ENCODE data around the gene GNAQ. TPM values are rescaled to one million over a fixed set of nuclear protein-coding genes. Genes with fewer than 3 reads are reported as not detected.

GNAQ gene
- polyA plus RNA-seq, 1 experiment: 21.4 TPM

- no peak for TF ChIP-seq CTCF (IDR thresholded peaks at IDR 0.05; ENCODE audit: insufficient read depth, low read depth, low read length)
- ChIA-PET POLR2A (no interaction called here), CTCF (interaction anchor here (1.0 to 7.1 kb wide), 3 partner anchors 15 to 56 kb away, joined by 3 to 70 read pairs (median 11); no protein-coding TSS in a partner anchor)
- no peak for DNase-seq (ENCODE audit: low read depth)
- Histone ChIP-seq H3K27me3 (ENCODE audit: control insufficient read depth, insufficient read depth, low read length) (no peaks in the 10 kb centered on the region), H3K36me3 (ENCODE audit: control insufficient read depth, insufficient read depth, low read length) (no peaks in the 10 kb centered on the region; the same call in 1 of the 2 replicates), H3K4me3 (ENCODE audit: low read depth, low read length) (no peak overlapping the region)
These were observed 53.4 kb downstream of the GNAQ start for GRCh38 chr9:77978086-77978781.

GRCh38 chr9:77977210-77977611, 54.4 kb downstream of the GNAQ start:
- TF ChIP-seq CTCF (IDR thresholded peaks at IDR 0.05; ENCODE audit: insufficient read depth, low read depth, low read length): peak; percentile 54
- ChIA-PET POLR2A (interaction anchor here (0.5 to 1.0 kb wide), 2 partner anchors 55 to 148 kb away, joined by 4 read pairs; no protein-coding TSS in a partner anchor), CTCF (interaction anchor here (0.5 to 7.1 kb wide), 21 partner anchors 8 to 544 kb away, joined by 3 to 70 read pairs (median 4); no protein-coding TSS in a partner anchor)

GRCh38 chr9:77975806-77976205, 55.8 kb downstream of the GNAQ start:
- DNase-seq (ENCODE audit: low read depth): no peak
- no peak for TF ChIP-seq CTCF (IDR thresholded peaks at IDR 0.05; ENCODE audit: insufficient read depth, low read depth, low read length)
- ChIA-PET CTCF (interaction anchor here (0.7 to 7.1 kb wide), 6 partner anchors 11 to 677 kb away, joined by 3 to 70 read pairs (median 3); no protein-coding TSS in a partner anchor), POLR2A (no interaction called here)
- Histone ChIP-seq H3K36me3 (ENCODE audit: control insufficient read depth, insufficient read depth, low read length) (no peaks in the 10 kb centered on the region; the same call in 1 of the 2 replicates), H3K27me3 (ENCODE audit: control insufficient read depth, insufficient read depth, low read length) (no peaks in the 10 kb centered on the region), H3K4me3 (ENCODE audit: low read depth, low read length) (no peak overlapping the region)

More at GRCh38 chr9:77977210-77977611, 54.4 kb downstream of the GNAQ start:
- Histone ChIP-seq H3K4me3 (ENCODE audit: low read depth, low read length) (no peak overlapping the region), H3K27me3 (ENCODE audit: control insufficient read depth, insufficient read depth, low read length) (no peaks in the 10 kb centered on the region), H3K36me3 (ENCODE audit: control insufficient read depth, insufficient read depth, low read length) (no peaks in the 10 kb centered on the region; the same call in 1 of the 2 replicates)
- DNase-seq (ENCODE audit: low read depth): no peak

- no peak for TF ChIP-seq CTCF (IDR thresholded peaks at IDR 0.05; ENCODE audit: insufficient read depth, low read depth, low read length)
- no peaks in the 10 kb centered on the region for H3K27me3 ChIP-seq (ENCODE audit: control insufficient read depth, insufficient read depth, low read length)
- CTCF ChIA-PET: interaction anchor here (7.1 kb wide), 1 partner anchor 59 kb away, joined by 70 read pairs; no protein-coding TSS in a partner anchor
- DNase-seq (ENCODE audit: low read depth): no peak
- POLR2A ChIA-PET: no interaction called here
- no peak overlapping the region for H3K4me3 ChIP-seq (ENCODE audit: low read depth, low read length)
- no peaks in the 10 kb centered on the region; the same call in 1 of the 2 replicates for H3K36me3 ChIP-seq (ENCODE audit: control insufficient read depth, insufficient read depth, low read length)
These were observed 56.6 kb downstream of the GNAQ start for GRCh38 chr9:77975036-77975435.

- H3K36me3 ChIP-seq (ENCODE audit: control insufficient read depth, insufficient read depth, low read length): no peaks in the 10 kb centered on the region; the same call in 1 of the 2 replicates
- H3K27me3 ChIP-seq (ENCODE audit: control insufficient read depth, insufficient read depth, low read length): no peaks in the 10 kb centered on the region
- H3K4me3 ChIP-seq (ENCODE audit: low read depth, low read length): no peak overlapping the region
- TF ChIP-seq CTCF (IDR thresholded peaks at IDR 0.05; ENCODE audit: insufficient read depth, low read depth, low read length): no peak
- POLR2A ChIA-PET: no interaction called here
- CTCF ChIA-PET: interaction anchor here (7.1 kb wide), 1 partner anchor 60 kb away, joined by 70 read pairs; no protein-coding TSS in a partner anchor
- DNase-seq (ENCODE audit: low read depth): no peak
These were observed 57.2 kb downstream of the GNAQ start for GRCh38 chr9:77974434-77974833.

Data from BJ (cell line).